GM10248 (cell line): ENCODE results near the gene IL1RAP.

ENCODE experiments used
- CTCF ChIA-PET: fragments of 300-600 bp; sonication (Branson Sonifier 250); formaldehyde crosslinking; extraction: SDS; loops from one replicate; lab custom pipeline; 2021; ENCODE audit warnings: antibody characterized with exemption; lab: Yijun Ruan, JAX
- POLR2A ChIA-PET: fragments of 350-650 bp; sonication (Branson Sonifier 250); formaldehyde crosslinking; extraction: SDS; loops from one replicate; lab custom pipeline; 2020; ENCODE audit warnings: antibody characterized with exemption; lab: Yijun Ruan, JAX
- DNase-seq: peaks from one replicate; pipeline ENCODE4 v3.0.0; 2012; ENCODE audit errors: extremely low spot score
- TF ChIP-seq, protein P1 (sequence below): IDR thresholded peaks from 2 replicates; pipeline ENCODE4 v1.5.1; 2012; ENCODE audit warnings: mild to moderate bottlenecking, low read depth; ENCODE audit errors: extremely low read depth, missing control alignments, control extremely low read depth

Gene IL1RAP

DNA sequence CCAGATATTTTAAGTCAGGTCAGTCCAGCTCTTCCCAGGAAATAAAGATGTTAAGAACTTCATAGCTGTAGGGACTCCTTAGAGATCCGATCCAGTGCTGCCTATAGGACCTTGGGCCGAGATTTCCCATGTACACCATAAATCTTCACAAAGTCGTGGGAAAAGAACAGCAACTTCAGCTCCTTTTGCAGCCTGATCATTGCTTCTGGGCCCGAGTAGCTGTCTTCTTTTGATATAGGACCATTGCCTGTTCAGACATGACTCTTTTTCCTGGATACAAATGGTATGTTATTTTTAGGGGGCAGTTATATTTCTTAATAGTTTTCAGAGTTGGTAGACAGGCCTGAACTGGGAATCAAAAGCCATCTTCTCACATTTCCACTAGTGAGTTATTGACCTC is 20.5 kb downstream of the IL1RAP start:
- POLR2A ChIA-PET, result no interaction called here
- TF ChIP-seq, protein P1, sequence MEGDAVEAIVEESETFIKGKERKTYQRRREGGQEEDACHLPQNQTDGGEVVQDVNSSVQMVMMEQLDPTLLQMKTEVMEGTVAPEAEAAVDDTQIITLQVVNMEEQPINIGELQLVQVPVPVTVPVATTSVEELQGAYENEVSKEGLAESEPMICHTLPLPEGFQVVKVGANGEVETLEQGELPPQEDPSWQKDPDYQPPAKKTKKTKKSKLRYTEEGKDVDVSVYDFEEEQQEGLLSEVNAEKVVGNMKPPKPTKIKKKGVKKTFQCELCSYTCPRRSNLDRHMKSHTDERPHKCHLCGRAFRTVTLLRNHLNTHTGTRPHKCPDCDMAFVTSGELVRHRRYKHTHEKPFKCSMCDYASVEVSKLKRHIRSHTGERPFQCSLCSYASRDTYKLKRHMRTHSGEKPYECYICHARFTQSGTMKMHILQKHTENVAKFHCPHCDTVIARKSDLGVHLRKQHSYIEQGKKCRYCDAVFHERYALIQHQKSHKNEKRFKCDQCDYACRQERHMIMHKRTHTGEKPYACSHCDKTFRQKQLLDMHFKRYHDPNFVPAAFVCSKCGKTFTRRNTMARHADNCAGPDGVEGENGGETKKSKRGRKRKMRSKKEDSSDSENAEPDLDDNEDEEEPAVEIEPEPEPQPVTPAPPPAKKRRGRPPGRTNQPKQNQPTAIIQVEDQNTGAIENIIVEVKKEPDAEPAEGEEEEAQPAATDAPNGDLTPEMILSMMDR, result no peak
- DNase-seq, result no peak
- CTCF ChIA-PET, result interaction anchor here (1.2 to 2.4 kb wide), 6 partner anchors 8 to 572 kb away, joined by 3 to 5 read pairs (median 4); no protein-coding TSS in a partner anchor

DNA sequence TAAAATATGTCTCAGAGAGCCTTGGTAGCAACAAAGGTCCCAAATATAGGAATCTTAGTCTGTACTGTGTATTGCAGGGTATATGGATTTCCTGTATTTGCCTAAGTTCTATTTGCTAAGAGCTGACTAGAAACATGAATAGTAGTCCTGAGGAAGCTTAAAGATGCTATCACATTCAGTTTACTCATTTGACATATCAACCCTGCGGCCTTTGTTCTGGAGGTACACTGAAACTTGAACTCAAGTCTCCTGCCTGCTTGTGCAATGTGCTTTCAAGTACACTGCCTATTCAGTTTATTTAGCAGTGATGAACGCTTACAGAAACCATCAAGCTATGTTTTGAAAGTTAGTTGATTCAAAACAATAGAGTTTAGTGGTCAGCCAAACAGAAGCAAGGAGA is 21.1 kb downstream of the IL1RAP start:
- TF ChIP-seq, protein P1, result no peak
- ChIA-PET CTCF (interaction anchor here (0.9 to 2.4 kb wide), 6 partner anchors 9 to 162 kb away, joined by 3 to 6 read pairs (median 4); no protein-coding TSS in a partner anchor), POLR2A (no interaction called here)
- no peak for DNase-seq

- ChIA-PET POLR2A (no interaction called here), CTCF (no interaction called here)
- TF ChIP-seq, protein P1, result no peak
- DNase-seq, result no peak
These were observed 23.3 kb downstream of the IL1RAP start for GRCh38 chr3:190537146-190537545.

GRCh38 chr3:190538288-190538687 is 24.4 kb downstream of the IL1RAP start:
- TF ChIP-seq, protein P1, result no peak
- ChIA-PET CTCF (no interaction called here), POLR2A (no interaction called here)
- no peak for DNase-seq

DNA sequence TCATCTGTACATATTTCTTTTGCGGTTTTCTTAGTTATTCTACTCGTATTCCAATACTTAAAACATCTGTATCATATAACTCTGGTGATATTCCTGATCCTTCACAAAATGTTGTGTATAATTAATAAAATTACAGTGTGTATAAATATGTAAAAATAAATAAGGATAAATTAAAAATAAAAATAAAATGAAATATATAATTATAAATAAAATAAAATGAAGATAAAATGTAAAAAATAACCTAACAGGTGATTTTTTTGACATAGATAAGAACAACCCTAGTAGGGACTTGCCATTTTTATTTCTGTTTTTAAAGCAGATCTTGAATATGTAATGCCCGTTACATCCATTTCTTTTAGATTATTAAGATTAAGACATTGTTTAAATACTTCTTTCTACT is 25.6 kb downstream of the IL1RAP start:
- no peak for DNase-seq
- ChIA-PET POLR2A (no interaction called here), CTCF (no interaction called here)
- TF ChIP-seq, protein P1, result no peak

DNA sequence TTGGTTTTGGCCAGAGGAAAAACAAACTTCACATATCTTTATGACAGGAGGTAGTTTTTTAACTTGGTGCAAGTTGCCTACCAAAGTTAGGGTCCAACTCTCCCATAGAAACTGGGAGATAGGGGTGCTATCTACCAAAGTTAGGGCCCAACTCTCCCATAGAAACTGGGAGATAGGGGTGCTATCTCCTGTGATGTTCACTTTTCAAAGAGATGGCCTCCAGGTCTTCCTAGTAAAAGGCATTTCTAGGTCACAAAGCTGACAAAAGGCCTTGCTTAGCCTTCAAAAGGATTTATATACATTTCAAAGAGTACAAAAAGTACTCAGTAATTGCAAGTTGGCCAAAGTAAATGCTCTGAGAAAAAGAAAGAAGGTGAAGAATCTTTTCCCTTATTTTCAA is 27.1 kb downstream of the IL1RAP start:
- DNase-seq, result no peak
- TF ChIP-seq, protein P1, result no peak
- POLR2A ChIA-PET, result no interaction called here
- CTCF ChIA-PET, result interaction anchor here (1.3 kb wide), 1 partner anchor 10 kb away, joined by 4 read pairs; no protein-coding TSS in a partner anchor

GRCh38 chr3:190541560-190541959 is 27.7 kb downstream of the IL1RAP start:
- ChIA-PET CTCF (interaction anchor here (1.3 kb wide), 1 partner anchor 10 kb away, joined by 4 read pairs; no protein-coding TSS in a partner anchor), POLR2A (no interaction called here)

More at GRCh38 chr3:190541560-190541959, 27.7 kb downstream of the IL1RAP start:
- DNase-seq, result no peak
- TF ChIP-seq, protein P1, result no peak
